Lower leg skin (tissue), 4 donors: Measurements from ENCODE around the gene MMP7. TPM values are rescaled to one million over a fixed set of nuclear protein-coding genes. Genes with fewer than 3 reads are reported as not detected.

Experiments
- DNase-seq, 2 donors: peaks; one replicate each; pipeline ENCODE4 v3.0.0-alpha.2; 2019; ENCODE audit warnings: low spot score in 2 of 2
- H3K4me3 ChIP-seq: fragments of 200-600 bp; sonication (generic); 2 replicates; pipeline ENCODE4 v1.5.1; 2017; ENCODE audit warnings: mild to moderate bottlenecking, low read depth; ENCODE audit not compliant: poor library complexity, severe bottlenecking
- CTCF ChIP-seq, 3 donors: fragments of 450-650 bp; IDR thresholded peaks; one replicate each; pipeline ENCODE4 v1.5.1; 2016; ENCODE audit warnings: antibody characterized with exemption in 3 of 3, mild to moderate bottlenecking in 3 of 3, moderate library complexity in 2 of 3
- POLR2A ChIP-seq, 2 donors: fragments of 450-650 bp; IDR thresholded peaks; one replicate each; pipeline ENCODE4 v1.6.1; 2016 to 2017; ENCODE audit warnings: antibody characterized with exemption in 2 of 2, mild to moderate bottlenecking in 1 of 2, moderate library complexity in 1 of 2
- WGBS, 2 donors: methylation state at CpG; one replicate each; pipeline ENCODE4 v1.1.5; 2018; 5-methylcytosine and 5-hydroxymethylcytosine counted together
- intact Hi-C: fragments of 100-400 bp; cut with DNase I; formaldehyde crosslinking; loops from one replicate; pipeline ENCODE4 v1.15.0; 2023; ENCODE audit warnings: low total_unique reads
- total RNA-seq, 4 donors: library from RNA; depleted of rRNA; stranded (reverse); fragments of >200 nt; gene quantifications; one replicate each; pipeline ENCODE4 v1.1.0, GENCODE V29; 2016

MMP7 gene
- 100 to 1,000 TPM in 2 of 4 donors, 10 to 100 TPM in 2; 15.9 to 195 (median 95.8) TPM for total RNA-seq

- TF ChIP-seq CTCF (IDR thresholded peaks at IDR 0.05) = no peak
- TF ChIP-seq POLR2A (IDR thresholded peaks at IDR 0.05) = no peak
- 41 to 43% methylated on average over 8 of the region's 8 CpGs for WGBS, 2 donors
- intact Hi-C loops = no loop called here
- H3K4me3 ChIP-seq = no peak within 1 kb of the TSS
- no peak for DNase-seq
These were observed at the start of gene MMP7 for GRCh38 chr11:102530558-102530957. Gene MMP7, minus strand, starts transcription at chr11:102530747. Its CDS starts 47 bp downstream, at chr11:102530700.

- intact Hi-C loops = no loop called here
- WGBS, 2 donors = 77 to 79% methylated on average over 2 of the region's 2 CpGs
- TF ChIP-seq CTCF (IDR thresholded peaks at IDR 0.05) (no peak), POLR2A (IDR thresholded peaks at IDR 0.05) (no peak)
- H3K4me3 ChIP-seq = no peak overlapping the region
- no peak for DNase-seq
These were observed 47.2 kb upstream of the MMP7 start for GRCh38 chr11:102577723-102578122.

- TF ChIP-seq POLR2A (IDR thresholded peaks at IDR 0.05) (no peak), CTCF (IDR thresholded peaks at IDR 0.05) (no peak)
- intact Hi-C loops = no loop called here
- no peak overlapping the region for H3K4me3 ChIP-seq
- DNase-seq = no peak
These were observed 46.6 kb upstream of the MMP7 start for GRCh38 chr11:102577182-102577581.

- 72 to 80% methylated on average over 3 of the region's 3 CpGs for WGBS, 2 donors
- intact Hi-C loops = no loop called here
- no peak for DNase-seq
- no peak overlapping the region for H3K4me3 ChIP-seq
- no peak for TF ChIP-seq CTCF (IDR thresholded peaks at IDR 0.05)
These were observed 45.8 kb upstream of the MMP7 start for GRCh38 chr11:102576350-102576749.

- H3K4me3 ChIP-seq = no peak overlapping the region
- no peak for TF ChIP-seq CTCF (IDR thresholded peaks at IDR 0.05)
- TF ChIP-seq POLR2A (IDR thresholded peaks at IDR 0.05) = no peak
- 83 to 93% methylated on average over 2 of the region's 2 CpGs for WGBS, 2 donors
- no peak for DNase-seq
- intact Hi-C loops = no loop called here
These were observed 44.5 kb upstream of the MMP7 start for GRCh38 chr11:102575012-102575411.

- H3K4me3 ChIP-seq = no peak overlapping the region
- WGBS, 2 donors = 36 to 54% methylated on average over 2 of the region's 2 CpGs
- DNase-seq = no peak
- TF ChIP-seq CTCF (IDR thresholded peaks at IDR 0.05) (no peak), POLR2A (IDR thresholded peaks at IDR 0.05) (no peak)
- intact Hi-C loops = no loop called here
These were observed 43.3 kb upstream of the MMP7 start for GRCh38 chr11:102573851-102574250.
